ENCODE measurements around the gene SDC3. TPM values are rescaled to one million over a fixed set of nuclear protein-coding genes. Genes with fewer than 3 reads are reported as not detected.

SDC3 gene
- total and polyA plus RNA-seq, 8 donors: 29.8 to 65.2 (median 46.0) TPM

- peaks cover 0 to 6% of the 10 kb centered on the region in 2 donors for H3K9me3 ChIP-seq
- intact Hi-C loops (cut with DNase I): no loop called here
- TF ChIP-seq CTCF (IDR thresholded peaks at IDR 0.05): no peak
- DNase-seq: no peak
- peaks cover 16 to 29% of the 10 kb centered on the region in 2 donors for H3K4me1 ChIP-seq
- H3K27ac ChIP-seq: no peak overlapping the region
- H3K4me3 ChIP-seq: no peak overlapping the region
- peaks cover 0 to 32% of the 10 kb centered on the region in 2 donors for H3K36me3 ChIP-seq
- no peaks in the 10 kb centered on the region for H3K27me3 ChIP-seq
- ATAC-seq: no peak
Observed at GRCh38 chr1:30875197-30875596, 33.4 kb downstream of the SDC3 start.

- H3K27me3 ChIP-seq: no peaks in the 10 kb centered on the region
- H3K9me3 ChIP-seq: peaks cover 0 to 6% of the 10 kb centered on the region in 2 donors
- intact Hi-C loops (cut with DNase I): no loop called here
- peaks cover 0 to 32% of the 10 kb centered on the region in 2 donors for H3K36me3 ChIP-seq
- no peak overlapping the region for H3K4me3 ChIP-seq
- H3K4me1 ChIP-seq: peaks cover 13 to 23% of the 10 kb centered on the region in 2 donors
- ATAC-seq (no peak), DNase-seq (no peak)
- no peak for TF ChIP-seq CTCF (IDR thresholded peaks at IDR 0.05)
- no peak overlapping the region for H3K27ac ChIP-seq
Observed at GRCh38 chr1:30874176-30874575, 34.4 kb downstream of the SDC3 start.

DNA sequence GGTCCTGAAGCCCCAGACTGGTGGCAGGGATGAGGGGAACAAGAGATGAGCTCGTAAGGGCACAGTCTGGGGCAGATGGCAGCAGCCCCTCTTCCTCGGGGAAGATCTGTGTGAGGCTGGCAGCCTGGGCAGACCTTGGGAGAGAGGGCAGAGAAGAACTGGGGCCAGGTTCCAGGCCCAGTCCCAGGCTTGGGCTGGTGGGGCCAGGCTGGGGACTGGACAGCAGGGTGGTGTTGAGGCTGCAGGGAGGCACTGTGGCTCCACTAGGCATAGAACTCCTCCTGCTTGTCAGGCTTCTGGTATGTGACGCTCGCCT lies 35.7 kb downstream of the SDC3 start:
- DNase-seq (no peak), ATAC-seq (no peak)
- Histone ChIP-seq H3K27ac (no peak overlapping the region), H3K4me3 (no peak overlapping the region), H3K4me1 (peaks cover 10 to 13% of the 10 kb centered on the region in 2 donors), H3K36me3 (peaks cover 0 to 32% of the 10 kb centered on the region in 2 donors), H3K27me3 (no peaks in the 10 kb centered on the region), H3K9me3 (peaks cover 0 to 6% of the 10 kb centered on the region in 2 donors)
- intact Hi-C loops (cut with DNase I): no loop called here
- TF ChIP-seq CTCF (IDR thresholded peaks at IDR 0.05): no peak

DNA sequence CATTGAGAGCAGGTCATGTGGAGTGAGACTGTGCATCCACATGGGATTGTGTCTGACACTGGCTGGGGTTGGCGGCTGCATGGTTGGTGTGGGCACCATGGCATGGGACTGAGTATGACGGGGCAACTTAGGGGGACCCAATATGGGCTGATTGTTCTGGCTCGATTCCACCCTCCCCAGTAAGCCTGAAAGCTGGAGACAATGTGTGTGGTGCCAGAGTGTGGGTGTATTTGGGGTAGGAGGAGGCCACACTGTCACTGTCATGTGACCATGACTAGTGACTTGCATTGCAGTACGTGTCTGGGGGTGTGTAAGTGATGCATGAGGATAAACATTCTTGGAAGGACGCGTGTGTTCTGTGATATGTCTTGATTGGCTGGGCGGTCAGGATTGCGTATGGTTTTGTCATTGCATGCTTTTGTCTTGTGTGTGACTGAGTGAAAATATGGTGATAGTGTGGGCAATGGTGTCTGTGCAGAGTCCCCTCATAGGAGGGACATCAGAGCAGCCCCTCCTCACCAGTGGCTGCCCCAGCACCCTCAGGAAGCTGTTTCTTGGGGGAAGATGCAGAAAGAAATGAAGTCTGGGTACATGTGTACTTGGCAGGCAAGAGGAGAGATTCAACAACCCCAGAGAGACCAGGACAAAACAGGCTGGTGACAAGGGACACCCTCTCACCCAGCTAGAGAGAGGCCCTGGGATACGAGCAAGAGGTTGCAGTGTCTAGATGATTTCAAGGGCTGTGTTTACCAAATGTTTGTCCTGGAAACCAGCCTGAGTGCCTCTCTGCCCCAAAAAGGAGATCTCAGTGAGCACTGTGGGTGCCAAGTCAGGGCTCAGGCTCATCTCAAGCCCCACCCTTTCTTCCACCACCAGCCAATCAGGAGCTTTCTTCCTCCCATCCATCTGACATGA lies 36.3 kb downstream of the SDC3 start:
- Histone ChIP-seq H3K4me1 (peaks cover 3 to 7% of the 10 kb centered on the region in 2 donors), H3K27me3 (no peaks in the 10 kb centered on the region), H3K36me3 (peaks cover 0 to 32% of the 10 kb centered on the region in 2 donors), H3K27ac (no peak overlapping the region), H3K4me3 (no peak overlapping the region), H3K9me3 (peaks cover 0 to 6% of the 10 kb centered on the region in 2 donors)
- ATAC-seq: peak; percentile 39
- DNase-seq: no peak
- intact Hi-C loops (cut with DNase I): no loop called here
- no peak for TF ChIP-seq CTCF (IDR thresholded peaks at IDR 0.05)

DNA sequence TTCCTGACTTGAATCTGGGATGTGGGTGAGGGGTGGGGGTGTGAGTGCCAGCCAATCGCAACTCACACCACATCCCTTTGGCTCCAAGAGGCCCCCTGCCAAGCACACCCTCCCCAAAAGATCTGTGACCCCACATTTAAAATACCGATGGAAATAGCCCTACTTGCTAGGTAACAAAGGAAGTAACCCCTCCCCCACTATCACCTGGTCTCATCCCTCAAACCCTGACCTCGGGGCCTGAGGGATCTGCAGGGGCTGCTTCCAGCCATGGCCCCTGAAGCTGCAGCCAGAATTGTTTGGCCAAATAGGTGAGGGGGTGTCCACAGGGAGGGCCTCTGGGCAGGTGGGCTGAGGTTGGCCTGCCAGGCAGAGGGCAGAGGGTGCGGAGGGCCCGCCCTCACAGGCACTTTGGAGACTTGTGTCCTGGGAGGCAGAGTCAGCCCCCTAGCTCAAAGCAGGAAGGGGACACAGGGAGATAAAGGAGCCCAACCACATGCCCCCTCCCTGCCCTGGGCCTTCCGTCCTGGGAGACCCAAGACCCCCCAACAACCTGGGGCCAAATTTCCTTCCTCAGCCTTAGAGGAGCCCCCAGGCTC lies 37.2 kb downstream of the SDC3 start:
- H3K9me3 ChIP-seq: peaks cover 0 to 6% of the 10 kb centered on the region in 2 donors
- no peaks in the 10 kb centered on the region for H3K27me3 ChIP-seq
- peaks cover 0 to 28% of the 10 kb centered on the region in 2 donors for H3K36me3 ChIP-seq
- TF ChIP-seq CTCF (IDR thresholded peaks at IDR 0.05): no peak
- H3K27ac ChIP-seq: no peak overlapping the region
- H3K4me3 ChIP-seq: no peak overlapping the region
- no peaks in the 10 kb centered on the region for H3K4me1 ChIP-seq
- DNase-seq (no peak), ATAC-seq (no peak)
- intact Hi-C loops (cut with DNase I): no loop called here
